Liver (tissue), 9 donors: ENCODE data around the gene YIPF5. TPM values are rescaled to one million over a fixed set of nuclear protein-coding genes. Genes with fewer than 3 reads are reported as not detected.
A peak's percentile ranks its signal among the peaks of the same experiment; 100 is the strongest.

Experiments
- DNase-seq: peaks from one replicate; pipeline ENCODE4 v3.0.0-alpha.2; 2017; ENCODE audit warnings: low spot score
- H3K27ac ChIP-seq, 2 donors: one replicate each; pipeline ENCODE4 v1.7.0; 2013; ENCODE audit warnings: inconsistent platforms in 2 of 2, low read length in 2 of 2, control low read depth in 1 of 2, low read depth in 1 of 2, mild to moderate bottlenecking in 1 of 2
- H3K27me3 ChIP-seq, 4 donors: one replicate each; pipeline versions ENCODE4 v1.6.1 to v1.7.0; 2013; ENCODE audit warnings: low read length in 3 of 4, inconsistent platforms in 1 of 4, mild to moderate bottlenecking in 1 of 4, moderate library complexity in 1 of 4; ENCODE audit not compliant: control insufficient read depth in 4 of 4, insufficient read depth in 4 of 4
- H3K36me3 ChIP-seq, 4 donors: one replicate each; pipeline versions ENCODE4 v1.6.1 to v1.7.0; 2013; ENCODE audit warnings: low read length in 3 of 4, mild to moderate bottlenecking in 3 of 4, low read depth in 1 of 4, moderate library complexity in 1 of 4; ENCODE audit not compliant: control insufficient read depth in 4 of 4, insufficient read depth in 3 of 4
- H3K4me1 ChIP-seq, 4 donors: one replicate each; pipeline versions ENCODE4 v1.6.1 to v1.7.0; 2013; ENCODE audit warnings: low read length in 3 of 4, mild to moderate bottlenecking in 3 of 4, moderate library complexity in 1 of 4; ENCODE audit not compliant: control insufficient read depth in 4 of 4, insufficient read depth in 4 of 4
- H3K4me3 ChIP-seq, 3 donors: one replicate each; pipeline versions ENCODE4 v1.6.1 to v1.7.0; 2013; ENCODE audit warnings: low read length in 3 of 3, control low read depth in 1 of 3, low read depth in 1 of 3, mild to moderate bottlenecking in 1 of 3
- H3K9ac ChIP-seq, 2 donors: one replicate each; pipeline ENCODE4 v1.7.0; 2013; ENCODE audit warnings: low read length in 2 of 2, mild to moderate bottlenecking in 2 of 2, moderate library complexity in 2 of 2, control low read depth in 1 of 2, low read depth in 1 of 2
- H3K9me3 ChIP-seq, 4 donors: one replicate each; pipeline versions ENCODE4 v1.6.1 to v1.7.0; 2013; ENCODE audit warnings: low read length in 3 of 4; ENCODE audit not compliant: control insufficient read depth in 4 of 4
- CTCF ChIP-seq: fragments of 150-350 bp; IDR thresholded peaks from 2 replicates; pipeline ENCODE4 v1.5.1; 2017; ENCODE audit warnings: improper control_type of control experiment, low read depth, low read length; ENCODE audit not compliant: missing input control
- EGR1 ChIP-seq, 2 donors: IDR thresholded peaks; 2 replicates each; pipeline ENCODE4 v1.6.1; 2016 to 2018; ENCODE audit warnings: antibody characterized with exemption in 2 of 2, low read depth in 2 of 2
- FOXA1 ChIP-seq: IDR thresholded peaks from 2 replicates; pipeline ENCODE4 v1.6.1; 2016; ENCODE audit warnings: antibody characterized with exemption
- FOXA2 ChIP-seq: IDR thresholded peaks from 2 replicates; pipeline ENCODE4 v1.6.1; 2016; ENCODE audit warnings: antibody characterized with exemption
- GABPA ChIP-seq, 2 donors: IDR thresholded peaks in 1 of 2; conservative IDR thresholded peaks in 1 of 2; 2 replicates each; pipeline ENCODE4 v1.6.1; 2016; ENCODE audit warnings: antibody characterized with exemption in 2 of 2, mild to moderate bottlenecking in 1 of 2, moderate library complexity in 1 of 2
- HNF4A ChIP-seq, 2 donors: conservative IDR thresholded peaks; 2 replicates each; pipeline ENCODE4 v1.6.1; 2016; ENCODE audit warnings: antibody characterized with exemption in 2 of 2, mild to moderate bottlenecking in 2 of 2
- HNF4G ChIP-seq: IDR thresholded peaks from 2 replicates; pipeline ENCODE4 v1.6.1; 2016; ENCODE audit warnings: antibody characterized with exemption
- JUND ChIP-seq, 2 donors: IDR thresholded peaks; 2 replicates each; pipeline ENCODE4 v1.6.1; 2016; ENCODE audit warnings: antibody characterized with exemption in 2 of 2
- NR2F2 ChIP-seq: IDR thresholded peaks from 2 replicates; pipeline ENCODE4 v1.6.1; 2016; ENCODE audit warnings: antibody characterized with exemption
- RAD21 ChIP-seq, 2 donors: IDR thresholded peaks; 2 replicates each; pipeline ENCODE4 v1.6.1; 2016; ENCODE audit warnings: antibody characterized with exemption in 2 of 2, mild to moderate bottlenecking in 2 of 2
- REST ChIP-seq: IDR thresholded peaks from 2 replicates; pipeline ENCODE4 v1.6.1; 2016; ENCODE audit warnings: antibody characterized with exemption, mild to moderate bottlenecking
- RXRA ChIP-seq, 2 donors: IDR thresholded peaks; 2 replicates each; pipeline ENCODE4 v1.6.1; 2017 to 2018; ENCODE audit warnings: antibody characterized with exemption in 2 of 2, mild to moderate bottlenecking in 1 of 2
- SP1 ChIP-seq: IDR thresholded peaks from 2 replicates; pipeline ENCODE4 v1.6.1; 2018; ENCODE audit warnings: antibody characterized with exemption, mild to moderate bottlenecking
- TAF1 ChIP-seq: conservative IDR thresholded peaks from 2 replicates; pipeline ENCODE4 v1.6.1; 2016; ENCODE audit warnings: antibody characterized with exemption, mild to moderate bottlenecking
- YY1 ChIP-seq: IDR thresholded peaks from 2 replicates; pipeline ENCODE4 v1.6.1; 2016; ENCODE audit warnings: antibody characterized with exemption, mild to moderate bottlenecking
- WGBS: extraction: QIAGEN DNeasy Blood & Tissue Kit; methylation state at CpG from one replicate; pipeline ENCODE4 v1.1.7; 2013; 5-methylcytosine and 5-hydroxymethylcytosine counted together
- polyA plus RNA-seq, 2 donors: library from polyadenylated mRNA; stranded (reverse) in 1 of 2; unstranded in 1 of 2; fragments of 200-250 nt in 1 of 2; fragments of >200 nt in 1 of 2; fragmentation: Nextera tagmentation in 1 of 2; extraction: Ambion mirVana in 1 of 2; gene quantifications; one replicate each; pipeline versions ENCODE4 v1.2.1 to v1.2.3, GENCODE V29; 2013 to 2015
- total RNA-seq, 2 donors: library from RNA; depleted of rRNA; stranded (reverse); fragments of >200 nt; gene quantifications; one replicate each; pipeline ENCODE4 v1.2.3, GENCODE V29; 2014
- donor health status: healthy.
- donor health status: healthy.
- donor health status: healthy.
- donor health status: healthy.
- donor health status: healthy.

YIPF5 gene
- total and polyA plus RNA-seq, 4 donors = 18.7 to 43.1 (median 20.6) TPM

DNA sequence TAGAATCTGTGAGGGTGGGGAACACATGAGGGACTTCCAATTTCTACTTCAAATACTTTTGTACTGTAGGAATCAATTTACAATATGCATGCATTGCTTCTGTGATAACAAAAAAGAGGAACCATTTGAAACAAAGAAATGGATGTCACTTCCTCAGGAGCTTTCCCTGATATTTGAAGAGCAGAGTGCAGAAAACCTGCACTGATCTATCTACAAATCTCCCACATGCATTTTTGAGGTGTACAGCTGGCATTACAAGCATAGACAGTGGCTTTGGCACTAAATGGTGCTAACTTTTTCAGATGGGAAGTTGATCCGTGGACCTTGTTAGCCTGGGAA is 27.7 kb downstream of the YIPF5 start:
- Histone ChIP-seq H3K4me3 (no peak overlapping the region), H3K36me3 (no peaks in the 10 kb centered on the region), H3K27ac (no peak overlapping the region), H3K4me1 (no peaks in the 10 kb centered on the region), H3K9me3 (no peaks in the 10 kb centered on the region), H3K27me3 (no peaks in the 10 kb centered on the region), H3K9ac (no peak overlapping the region)
- TF ChIP-seq REST (no peak), JUND (IDR thresholded peaks at IDR 0.05) (no peak), FOXA1 (no peak), NR2F2 (no peak), SP1 (no peak), TAF1 (no peak), RAD21 (IDR thresholded peaks at IDR 0.05) (no peak), RXRA (IDR thresholded peaks at IDR 0.05) (no peak), FOXA2 (no peak), EGR1 (IDR thresholded peaks at IDR 0.05; ENCODE audit: low read depth in 2 of 2) (no peak), HNF4G (no peak), HNF4A (conservative IDR thresholded peaks at IDR 0.05) (no peak)
- WGBS = 51% methylated on average over 1 of the region's 1 CpG
- DNase-seq = no peak

DNA sequence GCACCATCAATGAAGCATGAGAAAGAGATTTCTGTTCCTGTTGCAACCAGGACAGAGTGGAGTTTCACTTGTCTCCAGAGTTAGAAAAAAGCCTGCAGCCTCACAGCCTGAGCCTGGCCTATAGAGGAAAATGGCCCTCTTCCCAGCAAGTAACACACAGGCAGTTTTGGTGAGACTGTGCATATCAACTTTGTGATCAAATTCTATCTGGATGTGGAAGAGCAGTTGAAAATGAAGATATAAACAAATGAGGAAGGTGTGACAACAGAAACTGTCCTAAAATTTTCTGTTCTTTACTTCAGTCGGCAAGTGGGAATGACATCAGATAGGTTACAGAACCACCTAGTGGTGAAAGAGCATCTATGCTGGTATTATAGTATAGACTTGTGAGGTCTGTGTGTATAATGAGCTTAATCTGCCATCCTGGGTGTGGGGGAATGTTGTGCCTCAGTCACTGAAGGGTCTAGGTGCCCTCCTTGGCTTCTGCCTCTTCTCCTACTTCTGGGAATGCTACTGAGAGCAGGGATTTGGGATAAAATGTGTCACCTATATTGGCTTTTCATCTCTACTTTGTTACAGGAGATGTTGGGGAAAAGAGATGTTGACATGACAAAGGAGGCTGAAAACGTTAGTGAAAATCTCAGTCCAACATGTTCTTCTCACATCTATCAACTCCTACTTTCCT is 28.2 kb downstream of the YIPF5 start:
- H3K27me3 ChIP-seq = no peaks in the 10 kb centered on the region
- H3K9ac ChIP-seq = no peak overlapping the region
- no peaks in the 10 kb centered on the region for H3K36me3 ChIP-seq
- H3K4me3 ChIP-seq = no peak overlapping the region
- no peaks in the 10 kb centered on the region for H3K9me3 ChIP-seq
- no peak for DNase-seq
- no peak for TF ChIP-seq GABPA (IDR thresholded peaks at IDR 0.05 in 1 of 2, conservative IDR thresholded peaks at IDR 0.05 in 1 of 2)
- peak; percentile 42 for TF ChIP-seq CTCF
- no peak for TF ChIP-seq YY1
- no peak for TF ChIP-seq NR2F2
- no peak for TF ChIP-seq EGR1 (IDR thresholded peaks at IDR 0.05; ENCODE audit: low read depth in 2 of 2)
- peak; percentile 67 to 72 for TF ChIP-seq RAD21 (IDR thresholded peaks at IDR 0.05)
- H3K4me1 ChIP-seq = no peaks in the 10 kb centered on the region
- H3K27ac ChIP-seq = no peak overlapping the region
- 10% methylated on average over 2 of the region's 2 CpGs for WGBS
